ENCODE measurements around the gene RBM20. TPM values are rescaled to one million over a fixed set of nuclear protein-coding genes. Genes with fewer than 3 reads are reported as not detected.
"Not testable (repeated sequence)": the region's sequence is repeated elsewhere in the genome, so short reads cannot be mapped to it uniquely, and the experiment has no call there.

The RBM20 gene
- total RNA-seq, 6 experiments from 2014 or later = 0.04 to 0.29 (median 0.06) TPM

- no peak for DNase-seq
- no peak for TF ChIP-seq POLR2A (IDR thresholded peaks at IDR 0.05)
- TF ChIP-seq CTCF (IDR thresholded peaks at IDR 0.05) = no peak
- ATAC-seq = no peak
- intact Hi-C loops (cut with DNase I) = no loop called here
- WGBS (ENCODE audit: insufficient coverage, low coverage, low lambda C conversion rate, missing lambda C conversion rate) = 91% methylated on average over 2 of the region's 2 CpGs
- no peaks in the 10 kb centered on the region for H3K36me3 ChIP-seq
- no peak overlapping the region for H3K4me3 ChIP-seq
- no peak overlapping the region for H3K27ac ChIP-seq
- no peaks in the 10 kb centered on the region for H3K27me3 ChIP-seq
- no peaks in the 10 kb centered on the region for H3K9me3 ChIP-seq
- H3K4me1 ChIP-seq = no peaks in the 10 kb centered on the region
These were observed 23.8 kb upstream of the RBM20 start for GRCh38 chr10:110620398-110620719.

DNA sequence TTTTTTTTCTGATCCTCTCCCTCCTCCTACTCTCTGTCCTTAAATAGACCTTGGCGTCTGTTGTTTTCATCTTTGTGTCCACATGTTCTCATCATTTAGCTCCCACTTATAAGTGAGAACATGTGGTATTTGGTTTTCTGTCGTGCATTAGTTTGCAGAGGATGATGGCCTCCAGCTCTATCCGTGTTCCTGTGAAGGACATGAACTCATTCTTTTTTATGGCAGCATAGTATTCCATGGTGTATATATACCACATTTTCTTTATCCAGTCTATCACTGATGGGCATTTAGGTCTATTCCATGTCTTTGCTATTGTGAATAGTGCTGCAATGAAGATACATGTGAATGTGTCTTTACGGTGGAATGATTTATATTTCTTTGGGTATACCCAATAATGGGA lies 20.8 kb upstream of the RBM20 start:
- H3K4me3 ChIP-seq; H3K9me3 ChIP-seq; H3K36me3 ChIP-seq; intact Hi-C loops (cut with DNase I); H3K27ac ChIP-seq; DNase-seq; H3K4me1 ChIP-seq; H3K27me3 ChIP-seq; ATAC-seq: not testable (repeated sequence)
- 77% methylated on average over 4 of the region's 4 CpGs for WGBS (ENCODE audit: insufficient coverage, low coverage, low lambda C conversion rate, missing lambda C conversion rate)

DNA sequence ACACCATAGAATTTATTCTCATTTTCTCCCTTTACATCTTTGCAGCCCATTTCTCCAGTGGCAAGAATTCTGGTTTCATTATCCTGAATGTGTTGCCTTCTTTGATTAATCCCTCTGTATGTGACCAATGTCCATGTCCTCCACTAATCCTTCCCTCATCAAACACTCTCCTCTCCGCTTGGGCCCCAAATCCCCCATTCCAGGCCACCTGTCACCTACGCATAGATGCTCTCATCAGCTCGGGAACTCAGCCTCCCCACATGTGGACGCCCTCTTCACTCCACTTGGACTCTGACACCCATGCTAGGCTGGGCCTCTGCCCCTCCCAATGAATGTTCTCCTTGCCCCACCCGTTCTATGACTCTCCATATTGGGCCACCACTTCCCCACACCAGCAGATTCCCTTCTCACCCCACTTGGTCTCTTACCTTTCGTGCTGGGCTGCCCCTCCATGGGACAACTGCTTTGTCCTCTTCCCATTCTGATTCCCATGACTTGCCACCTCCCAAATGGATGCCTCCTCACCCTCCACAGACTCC lies 18.7 kb upstream of the RBM20 start:
- H3K4me1 ChIP-seq = no peaks in the 10 kb centered on the region
- no peaks in the 10 kb centered on the region for H3K27me3 ChIP-seq
- no peak overlapping the region for H3K27ac ChIP-seq
- intact Hi-C loops (cut with DNase I) = no loop called here
- no peak overlapping the region for H3K4me3 ChIP-seq
- WGBS (ENCODE audit: insufficient coverage, low coverage, low lambda C conversion rate, missing lambda C conversion rate) = 89% methylated on average over 6 of the region's 6 CpGs
- ATAC-seq (no peak), DNase-seq (no peak)
- H3K9me3 ChIP-seq = no peaks in the 10 kb centered on the region
- TF ChIP-seq POLR2A (IDR thresholded peaks at IDR 0.05) (no peak), CTCF (IDR thresholded peaks at IDR 0.05) (no peak)
- no peaks in the 10 kb centered on the region for H3K36me3 ChIP-seq

- 84% methylated on average over 3 of the region's 5 CpGs for WGBS (ENCODE audit: insufficient coverage, low coverage, low lambda C conversion rate, missing lambda C conversion rate)
- Histone ChIP-seq H3K4me1 (no peaks in the 10 kb centered on the region), H3K27ac (no peak overlapping the region), H3K36me3 (no peaks in the 10 kb centered on the region), H3K9me3 (no peaks in the 10 kb centered on the region), H3K27me3 (no peaks in the 10 kb centered on the region), H3K4me3 (no peak overlapping the region)
- intact Hi-C loops (cut with DNase I) = no loop called here
- no peak for TF ChIP-seq POLR2A (IDR thresholded peaks at IDR 0.05)
- no peak for DNase-seq
- no peak for ATAC-seq
These were observed 17.9 kb upstream of the RBM20 start for GRCh38 chr10:110625951-110626855.

DNA sequence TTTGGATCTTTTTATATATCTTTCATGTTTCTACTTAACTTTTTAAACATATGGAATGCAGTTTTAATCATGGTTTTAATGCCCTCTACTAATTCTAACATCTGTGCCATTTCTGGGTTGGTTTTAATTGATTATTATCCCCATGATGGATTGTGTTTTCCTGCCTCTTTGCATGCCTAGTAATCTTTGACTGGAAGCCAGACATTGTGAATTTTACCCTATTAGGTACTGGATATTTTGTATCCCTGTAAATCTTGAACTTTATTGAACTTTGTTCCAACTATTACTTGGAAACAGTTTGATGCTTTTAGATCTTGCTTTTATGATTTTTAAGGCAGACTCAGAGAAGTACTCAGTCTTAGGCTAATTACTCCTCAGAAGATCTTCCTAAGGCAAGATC lies 16.0 kb upstream of the RBM20 start:
- no peaks in the 10 kb centered on the region for H3K27me3 ChIP-seq
- no peak overlapping the region for H3K4me3 ChIP-seq
- TF ChIP-seq CTCF (IDR thresholded peaks at IDR 0.05) (no peak), POLR2A (IDR thresholded peaks at IDR 0.05) (no peak)
- no peaks in the 10 kb centered on the region for H3K4me1 ChIP-seq
- H3K9me3 ChIP-seq = no peaks in the 10 kb centered on the region
- H3K27ac ChIP-seq = no peak overlapping the region
- H3K36me3 ChIP-seq = no peaks in the 10 kb centered on the region
- intact Hi-C loops (cut with DNase I) = no loop called here
- DNase-seq (no peak), ATAC-seq (no peak)
